CD8-positive, alpha-beta memory T cell (primary cell): Measurements from ENCODE around the gene EEFSEC. TPM values are rescaled to one million over a fixed set of nuclear protein-coding genes. Genes with fewer than 3 reads are reported as not detected.
A peak's percentile ranks its signal among the peaks of the same experiment; 100 is the strongest.

Experiments used
- CTCF ChIA-PET: fragments of 350-600 bp; sonication (Branson Sonifier 250); formaldehyde crosslinking; loops from one replicate; lab custom pipeline; 2021; ENCODE audit warnings: antibody characterized with exemption; lab: Charles Lee
- POLR2A ChIA-PET: fragments of 350-600 bp; sonication (Branson Sonifier 250); formaldehyde crosslinking; loops from one replicate; lab custom pipeline; 2021; ENCODE audit warnings: antibody characterized with exemption; lab: Charles Lee
- DNase-seq, 5 donors: peaks; one replicate each; pipeline versions ENCODE4 v3.0.0 to v3.0.0-alpha.2; 2020 to 2022; ENCODE audit warnings: mixed read lengths in 1 of 5
- H3K27ac ChIP-seq: one replicate; pipeline ENCODE4 v1.7.0; 2013; ENCODE audit warnings: low read depth, mild to moderate bottlenecking, low read length, moderate library complexity
- H3K27me3 ChIP-seq: 2 replicates; pipeline ENCODE4 v1.7.0; 2013; ENCODE audit warnings: low read length, mild to moderate bottlenecking; ENCODE audit not compliant: insufficient read depth, poor library complexity, severe bottlenecking
- H3K36me3 ChIP-seq: 2 replicates; pipeline ENCODE4 v1.7.0; 2013; ENCODE audit warnings: mild to moderate bottlenecking, low read length, moderate library complexity; ENCODE audit not compliant: insufficient read depth
- H3K4me1 ChIP-seq: 2 replicates; pipeline ENCODE4 v1.7.0; 2013; ENCODE audit warnings: mild to moderate bottlenecking, low read length, moderate library complexity; ENCODE audit not compliant: insufficient read depth
- H3K4me3 ChIP-seq: 2 replicates; pipeline ENCODE4 v1.7.0; 2013; ENCODE audit warnings: mild to moderate bottlenecking, low read length
- H3K9me3 ChIP-seq: 2 replicates; pipeline ENCODE4 v1.7.0; 2013; ENCODE audit warnings: mild to moderate bottlenecking, low read length
- H3K27ac Mint-ChIP-seq, 8 donors: one replicate each; pipeline ENCODE4 v1.8.0; 2020 to 2021; ENCODE audit warnings: mixed read lengths in 8 of 8, mild to moderate bottlenecking in 6 of 8, inconsistent platforms in 3 of 8, moderate library complexity in 3 of 8
- H3K27me3 Mint-ChIP-seq, 2 donors: one replicate each; pipeline ENCODE4 v1.8.0; 2020 to 2021; ENCODE audit warnings: mixed read lengths in 2 of 2, mild to moderate bottlenecking in 1 of 2, moderate library complexity in 1 of 2
- H3K36me3 Mint-ChIP-seq, 3 donors: one replicate each; pipeline ENCODE4 v1.8.0; 2020 to 2021; ENCODE audit warnings: mixed read lengths in 3 of 3, inconsistent platforms in 1 of 3, mild to moderate bottlenecking in 1 of 3
- H3K4me1 Mint-ChIP-seq, 3 donors: one replicate each; pipeline ENCODE4 v1.8.0; 2020 to 2021; ENCODE audit warnings: mixed read lengths in 3 of 3, inconsistent platforms in 1 of 3, mild to moderate bottlenecking in 1 of 3
- H3K4me3 Mint-ChIP-seq, 7 donors: one replicate each; pipeline ENCODE4 v1.8.0; 2020 to 2021; ENCODE audit warnings: mixed read lengths in 7 of 7, mild to moderate bottlenecking in 6 of 7, moderate library complexity in 4 of 7, inconsistent platforms in 2 of 7
- H3K9me3 Mint-ChIP-seq, 5 donors: one replicate each; pipeline ENCODE4 v1.8.0; 2020 to 2022; ENCODE audit warnings: mixed read lengths in 5 of 5, mild to moderate bottlenecking in 3 of 5, moderate library complexity in 2 of 5, inconsistent platforms in 1 of 5
- polyA plus RNA-seq: library from polyadenylated mRNA; unstranded; fragments of 300-500 nt; fragmentation: Illumina TruSeq; gene quantifications from one replicate; pipeline ENCODE4 v1.2.3, GENCODE V29; 2021
- total RNA-seq, 2 experiments: library from RNA; stranded (reverse); gene quantifications; one replicate each; pipeline ENCODE4 v1.2.3, GENCODE V29; 2021

EEFSEC gene
- total and polyA plus RNA-seq, 3 experiments from 2014 or later = 20.4 to 28.6 (median 21.8) TPM

- ChIA-PET CTCF (no interaction called here), POLR2A (no interaction called here)
- Mint-ChIP-seq H3K27me3 (no peaks in the 10 kb centered on the region), H3K4me1 (no peaks in the 10 kb centered on the region), H3K9me3 (no peaks in the 10 kb centered on the region), H3K36me3 (peaks cover 0 to 62% (median 10%) of the 10 kb centered on the region in 3 donors), H3K4me3 (no peak overlapping the region), H3K27ac (peak overlapping the region in 2 of 8 donors; percentile 76 to 83)
- Histone ChIP-seq H3K36me3 (peaks cover 12% of the 10 kb centered on the region), H3K9me3 (no peaks in the 10 kb centered on the region), H3K4me3 (no peak overlapping the region), H3K27me3 (no peaks in the 10 kb centered on the region), H3K27ac (no peak overlapping the region), H3K4me1 (no peaks in the 10 kb centered on the region)
- no peak for DNase-seq
Observed at GRCh38 chr3:128338536-128339330, 185.5 kb downstream of the EEFSEC start.

GRCh38 chr3:128339491-128340012 is 186.3 kb downstream of the EEFSEC start:
- peaks cover 0 to 64% (median 12%) of the 10 kb centered on the region in 3 donors for H3K36me3 Mint-ChIP-seq
- peaks cover 0 to 4% (median 0%) of the 10 kb centered on the region in 3 donors for H3K4me1 Mint-ChIP-seq
- no peak overlapping the region for H3K27ac ChIP-seq
- H3K27me3 Mint-ChIP-seq = no peaks in the 10 kb centered on the region
- H3K9me3 ChIP-seq = no peaks in the 10 kb centered on the region
- DNase-seq = no peak
- no peak overlapping the region for H3K27ac Mint-ChIP-seq
- no peaks in the 10 kb centered on the region for H3K4me1 ChIP-seq
- no peak overlapping the region for H3K4me3 ChIP-seq
- no peak overlapping the region for H3K4me3 Mint-ChIP-seq
- no peaks in the 10 kb centered on the region for H3K9me3 Mint-ChIP-seq
- H3K36me3 ChIP-seq = peaks cover 14% of the 10 kb centered on the region
- H3K27me3 ChIP-seq = no peaks in the 10 kb centered on the region
- ChIA-PET POLR2A (no interaction called here), CTCF (no interaction called here)

GRCh38 chr3:128340198-128340903 is 187.1 kb downstream of the EEFSEC start:
- H3K4me1 Mint-ChIP-seq = peaks cover 0 to 4% (median 0%) of the 10 kb centered on the region in 3 donors
- H3K27me3 Mint-ChIP-seq = no peaks in the 10 kb centered on the region
- H3K9me3 Mint-ChIP-seq = no peaks in the 10 kb centered on the region
- H3K36me3 Mint-ChIP-seq = peaks cover 0 to 64% (median 12%) of the 10 kb centered on the region in 3 donors
- peak overlapping the region in 2 of 8 donors; percentile 10 to 79 for H3K27ac Mint-ChIP-seq
- no peak overlapping the region for H3K4me3 Mint-ChIP-seq
- H3K27me3 ChIP-seq = no peaks in the 10 kb centered on the region
- no peak overlapping the region for H3K27ac ChIP-seq
- H3K4me3 ChIP-seq = no peak overlapping the region
- no peaks in the 10 kb centered on the region for H3K4me1 ChIP-seq
- peaks cover 17% of the 10 kb centered on the region for H3K36me3 ChIP-seq
- POLR2A ChIA-PET = no interaction called here
- DNase-seq = no peak
- H3K9me3 ChIP-seq = no peaks in the 10 kb centered on the region
- CTCF ChIA-PET = no interaction called here

- Mint-ChIP-seq H3K27ac (peak overlapping the region in 1 of 8 donors; percentile 79), H3K36me3 (peaks cover 0 to 61% (median 11%) of the 10 kb centered on the region in 3 donors), H3K4me3 (no peak overlapping the region), H3K27me3 (no peaks in the 10 kb centered on the region), H3K4me1 (peaks cover 0 to 4% (median 0%) of the 10 kb centered on the region in 3 donors), H3K9me3 (no peaks in the 10 kb centered on the region)
- Histone ChIP-seq H3K27ac (no peak overlapping the region), H3K9me3 (no peaks in the 10 kb centered on the region), H3K4me1 (no peaks in the 10 kb centered on the region), H3K27me3 (no peaks in the 10 kb centered on the region), H3K4me3 (no peak overlapping the region), H3K36me3 (peaks cover 17% of the 10 kb centered on the region)
- POLR2A ChIA-PET = no interaction called here
- CTCF ChIA-PET = no interaction called here
- DNase-seq = no peak
Observed at GRCh38 chr3:128340904-128341555, 187.7 kb downstream of the EEFSEC start.

- peaks cover 0 to 56% (median 7%) of the 10 kb centered on the region in 3 donors for H3K36me3 Mint-ChIP-seq
- no peak overlapping the region for H3K4me3 Mint-ChIP-seq
- H3K27me3 Mint-ChIP-seq = no peaks in the 10 kb centered on the region
- H3K27ac Mint-ChIP-seq = peak overlapping the region in 1 of 8 donors; percentile 50
- ChIA-PET POLR2A (no interaction called here), CTCF (no interaction called here)
- Histone ChIP-seq H3K27me3 (no peaks in the 10 kb centered on the region), H3K27ac (no peak overlapping the region), H3K36me3 (peaks cover 14% of the 10 kb centered on the region), H3K9me3 (no peaks in the 10 kb centered on the region), H3K4me1 (no peaks in the 10 kb centered on the region), H3K4me3 (no peak overlapping the region)
- peak in 1 of 5 donors; percentile 28 for DNase-seq
- H3K4me1 Mint-ChIP-seq = peaks cover 0 to 4% (median 0%) of the 10 kb centered on the region in 3 donors
- H3K9me3 Mint-ChIP-seq = no peaks in the 10 kb centered on the region
Observed at GRCh38 chr3:128341659-128342395, 188.5 kb downstream of the EEFSEC start.

- Mint-ChIP-seq H3K27me3 (no peaks in the 10 kb centered on the region), H3K9me3 (no peaks in the 10 kb centered on the region), H3K4me3 (no peak overlapping the region), H3K27ac (no peak overlapping the region), H3K36me3 (peaks cover 0 to 47% (median 7%) of the 10 kb centered on the region in 3 donors), H3K4me1 (peaks cover 0 to 4% (median 0%) of the 10 kb centered on the region in 3 donors)
- DNase-seq = peak in 1 of 5 donors; percentile 38
- ChIA-PET POLR2A (no interaction called here), CTCF (no interaction called here)
- H3K27ac ChIP-seq = no peak overlapping the region
- H3K4me1 ChIP-seq = no peaks in the 10 kb centered on the region
- no peaks in the 10 kb centered on the region for H3K27me3 ChIP-seq
- no peaks in the 10 kb centered on the region for H3K9me3 ChIP-seq
- H3K36me3 ChIP-seq = peaks cover 11% of the 10 kb centered on the region
- no peak overlapping the region for H3K4me3 ChIP-seq
Observed at GRCh38 chr3:128342701-128343180, 189.5 kb downstream of the EEFSEC start.

- H3K4me1 ChIP-seq = no peaks in the 10 kb centered on the region
- no peak for DNase-seq
- Mint-ChIP-seq H3K27me3 (no peaks in the 10 kb centered on the region), H3K9me3 (no peaks in the 10 kb centered on the region), H3K4me3 (no peak overlapping the region), H3K4me1 (peaks cover 0 to 5% (median 0%) of the 10 kb centered on the region in 3 donors), H3K36me3 (peaks cover 0 to 40% (median 7%) of the 10 kb centered on the region in 3 donors), H3K27ac (peak overlapping the region in 1 of 8 donors; percentile 37)
- H3K4me3 ChIP-seq = no peak overlapping the region
- no peaks in the 10 kb centered on the region for H3K27me3 ChIP-seq
- H3K27ac ChIP-seq = peak overlapping the region; percentile 31
- H3K9me3 ChIP-seq = no peaks in the 10 kb centered on the region
- H3K36me3 ChIP-seq = peaks cover 9% of the 10 kb centered on the region
- CTCF ChIA-PET = no interaction called here
- POLR2A ChIA-PET = no interaction called here
Observed at GRCh38 chr3:128343287-128344051, 190.2 kb downstream of the EEFSEC start.
